Measurements from ENCODE around the gene SLC9A8.

GRCh38 chr20:49821870-49822331, 9.3 kb downstream of the SLC9A8 start:
- TF ChIP-seq POLR2A (IDR thresholded peaks at IDR 0.05; ENCODE audit: low read length) (no peak), GATA1 (IDR thresholded peaks at IDR 0.05; ENCODE audit: low read depth, low read length) (no peak)

All from erythroblast (primary cell).